ENCODE data around the gene SERBP1. TPM values are rescaled to one million over a fixed set of nuclear protein-coding genes. Genes with fewer than 3 reads are reported as not detected.
"Not testable (repeated sequence)": the region's sequence is repeated elsewhere in the genome, so short reads cannot be mapped to it uniquely, and the experiment has no call there.

Gene SERBP1
- polyA plus RNA-seq, 10 donors = 369 to 470 (median 416) TPM

DNA sequence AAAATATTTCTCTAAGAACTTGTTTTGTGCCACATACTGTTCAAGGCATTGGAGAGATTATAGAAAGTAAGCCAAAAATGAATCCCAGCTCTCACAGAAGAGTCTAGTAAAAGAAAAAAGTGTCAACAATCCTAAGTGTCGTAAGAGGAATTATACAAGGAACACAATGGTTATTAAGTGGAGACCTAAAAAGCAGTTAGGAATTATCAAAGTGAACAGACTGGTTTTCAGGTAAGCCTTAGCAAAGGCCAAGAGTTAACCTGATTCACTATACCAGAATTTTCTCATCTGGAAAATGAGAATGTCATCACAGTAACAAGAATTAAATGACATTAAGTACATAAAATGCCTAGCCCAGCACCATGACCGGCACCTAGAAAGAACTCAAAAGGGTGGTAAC lies 15.6 kb downstream of the SERBP1 start:
- no peak for DNase-seq

DNA sequence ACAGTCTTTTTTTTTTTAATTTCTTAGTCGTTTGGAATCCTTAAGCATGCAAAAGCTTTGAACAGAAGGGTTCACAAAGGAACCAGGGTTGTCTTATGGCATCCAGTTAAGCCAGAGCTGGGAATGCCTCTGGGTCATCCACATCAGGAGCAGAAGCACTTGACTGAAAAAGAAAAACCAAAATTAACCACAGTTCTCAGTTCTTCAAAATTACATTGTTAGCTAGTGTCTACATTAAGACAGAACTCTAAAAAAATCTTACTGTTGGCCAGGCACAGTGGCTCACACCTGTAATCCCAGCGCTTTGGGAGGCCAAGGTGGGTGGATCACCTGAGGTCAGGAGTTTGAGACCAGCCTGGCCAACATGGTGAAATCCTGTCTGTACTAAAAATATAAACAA lies 17.1 kb downstream of the SERBP1 start:
- not testable (repeated sequence) for DNase-seq

GRCh38 chr1:67408148-67408547 lies 22.1 kb downstream of the SERBP1 start:
- DNase-seq = no peak

- no peak for DNase-seq
These were observed 22.7 kb downstream of the SERBP1 start for GRCh38 chr1:67407498-67407897.

DNA sequence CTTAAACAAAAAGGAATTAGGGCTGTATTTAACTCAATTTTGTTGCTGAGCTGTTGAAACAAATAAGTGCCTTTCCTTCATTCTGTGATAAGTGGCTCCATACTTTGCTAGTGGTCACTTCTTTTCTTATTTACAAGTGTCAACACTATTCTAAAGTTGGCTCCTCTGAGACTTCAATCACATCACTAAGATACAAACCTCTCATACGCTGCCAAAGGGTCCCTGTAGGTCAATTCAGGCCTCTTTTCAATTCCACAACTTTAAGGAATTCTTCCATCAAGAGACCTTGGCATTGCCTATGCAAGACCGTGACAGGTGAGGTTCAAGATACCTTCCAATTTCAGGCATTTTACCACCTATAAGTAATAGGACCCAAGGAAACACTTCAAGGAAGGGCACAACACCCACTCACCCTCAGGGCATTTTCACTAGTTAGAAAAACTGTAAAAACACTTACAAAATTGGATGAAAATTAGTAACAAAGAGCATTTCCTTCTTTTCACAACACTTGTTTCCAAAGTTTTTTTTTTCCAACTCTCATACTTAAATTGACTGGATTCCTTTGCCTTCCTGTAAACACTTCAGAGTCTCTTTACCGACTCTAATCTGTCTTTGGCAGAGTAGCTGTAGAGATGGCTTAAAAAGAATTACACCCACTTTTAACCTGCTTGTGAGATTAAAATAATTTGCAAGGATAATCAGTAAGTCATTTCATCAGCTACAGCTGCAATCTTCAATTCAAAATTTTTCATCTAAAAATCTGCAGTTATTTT lies 24.5 kb downstream of the SERBP1 start:
- no peak for DNase-seq

DNA sequence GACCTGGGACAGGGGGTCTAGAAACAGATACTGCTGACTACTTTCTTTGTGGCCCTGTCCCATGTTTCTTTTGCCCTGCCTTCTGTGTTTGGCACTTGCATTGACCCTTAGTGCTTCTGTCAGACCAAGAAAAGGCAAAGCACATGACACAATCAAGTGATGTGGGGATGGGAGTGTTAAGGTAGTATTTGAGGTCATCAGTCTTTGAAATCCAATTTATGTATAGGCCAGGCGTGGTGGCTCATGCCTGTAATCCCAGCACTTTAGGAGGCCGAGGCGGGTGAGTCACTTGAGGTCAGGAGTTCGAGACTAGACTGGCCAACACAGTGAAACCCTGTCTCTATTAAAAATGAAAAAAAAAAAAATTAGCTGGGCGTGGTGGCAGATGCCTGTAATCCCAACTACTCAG lies 26.0 kb downstream of the SERBP1 start:
- DNase-seq = no peak

DNA sequence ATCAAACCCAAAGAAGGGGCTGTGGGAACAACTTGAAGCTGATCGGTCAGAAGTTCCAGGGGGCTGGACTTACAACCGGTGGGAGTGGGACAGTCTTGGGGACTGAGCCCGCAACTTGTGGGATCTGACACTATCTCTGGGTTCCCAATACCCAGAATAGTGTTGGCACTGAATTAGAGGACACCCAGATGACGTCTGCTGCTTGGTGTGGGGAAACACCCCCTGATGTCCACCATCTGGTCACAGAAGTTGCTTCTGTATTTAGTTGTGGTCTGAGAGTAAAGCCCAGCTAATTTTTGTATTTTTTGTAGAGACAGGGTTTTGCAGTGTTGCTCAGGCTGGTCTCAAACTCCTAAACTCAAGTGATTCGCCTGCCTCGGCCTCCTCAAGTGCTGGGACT lies 28.8 kb downstream of the SERBP1 start:
- DNase-seq = no peak

- not testable (repeated sequence) for DNase-seq
These were observed 30.0 kb downstream of the SERBP1 start for GRCh38 chr1:67400029-67400786.

DNA sequence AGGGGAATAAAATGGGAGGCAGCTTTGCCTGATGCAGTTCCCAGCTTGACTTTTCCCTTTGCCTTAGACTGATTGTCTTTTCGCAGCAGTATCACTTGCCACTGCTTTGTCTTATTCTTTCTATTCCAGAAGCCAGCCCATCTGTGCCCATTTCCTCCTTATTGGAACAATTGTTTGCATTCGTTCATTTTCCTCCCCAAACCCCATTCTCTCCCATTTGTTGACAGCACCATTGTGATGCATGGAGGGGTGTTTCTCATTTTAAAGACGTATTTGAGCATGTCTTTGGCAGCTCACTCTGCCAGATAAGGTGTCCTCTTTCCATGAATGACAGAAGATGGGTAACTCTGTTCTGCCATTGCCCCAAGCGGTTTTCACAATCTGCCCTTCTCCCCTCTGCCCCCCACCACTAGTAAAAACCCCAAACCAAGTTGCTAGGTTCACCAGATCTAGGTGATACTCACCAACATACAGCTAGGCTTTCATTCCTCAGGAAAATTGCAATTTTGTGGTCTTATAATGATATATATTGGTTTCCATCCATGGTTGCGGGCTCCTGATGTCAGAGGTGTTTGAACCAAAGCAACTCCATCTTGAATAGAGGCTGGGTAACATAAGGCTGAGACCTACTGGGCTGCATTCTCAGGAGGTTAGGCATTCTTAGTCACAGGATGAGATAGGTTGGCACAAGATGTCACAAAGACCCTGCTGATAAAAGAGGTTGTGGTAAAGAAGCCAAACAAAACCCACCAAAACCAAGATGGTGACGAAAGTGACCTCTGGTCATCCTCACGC lies 30.8 kb downstream of the SERBP1 start:
- DNase-seq = no peak

- DNase-seq = no peak
These were observed 35.7 kb downstream of the SERBP1 start for GRCh38 chr1:67394548-67394947.

GRCh38 chr1:67393737-67394136 lies 36.5 kb downstream of the SERBP1 start:
- no peak for DNase-seq

GRCh38 chr1:67393240-67393639 lies 37.0 kb downstream of the SERBP1 start:
- peak in 2 of 3 donors; percentile 10 to 46 for DNase-seq

DNA sequence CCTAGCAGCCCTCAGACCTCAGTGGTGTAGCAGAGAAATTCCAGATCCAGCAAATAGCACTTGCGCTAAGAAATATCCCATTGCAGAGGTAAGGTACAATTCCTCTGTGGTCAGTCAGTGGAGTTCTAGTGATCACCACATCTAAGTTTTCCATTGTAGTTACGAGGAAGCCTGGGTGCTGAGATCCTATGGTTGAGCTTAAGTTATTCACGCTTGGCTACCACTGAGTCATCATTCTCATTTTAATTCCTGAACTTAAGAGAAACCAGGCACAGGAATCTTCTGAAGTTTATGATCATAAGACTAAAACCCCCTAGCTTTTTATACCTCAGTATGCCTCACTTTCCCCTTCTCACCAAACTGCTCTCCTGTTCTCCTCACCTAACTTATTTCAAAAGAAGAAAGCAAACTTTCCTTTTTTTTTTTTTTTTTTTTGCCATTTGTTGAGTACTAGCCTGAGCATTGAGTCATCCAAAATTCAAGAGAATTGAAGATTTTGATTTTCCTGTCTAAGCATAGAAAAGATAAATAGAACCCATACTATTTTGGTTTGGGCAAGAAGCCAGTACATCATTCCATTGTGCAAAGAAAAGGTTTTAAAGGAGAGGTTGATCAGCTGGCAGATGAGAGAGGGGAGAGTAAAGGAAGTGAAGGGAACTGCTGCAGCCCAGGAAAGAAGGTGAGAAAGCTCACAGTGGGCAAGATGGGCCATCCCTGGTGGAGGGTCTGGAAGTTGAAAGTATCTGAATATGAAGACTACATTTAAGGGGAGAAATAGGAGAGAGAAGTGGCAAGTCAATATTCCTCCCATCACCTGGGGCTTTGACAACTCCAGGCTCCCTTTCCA lies 39.9 kb downstream of the SERBP1 start:
- peak in 1 of 3 donors; percentile 49 for DNase-seq

DNA sequence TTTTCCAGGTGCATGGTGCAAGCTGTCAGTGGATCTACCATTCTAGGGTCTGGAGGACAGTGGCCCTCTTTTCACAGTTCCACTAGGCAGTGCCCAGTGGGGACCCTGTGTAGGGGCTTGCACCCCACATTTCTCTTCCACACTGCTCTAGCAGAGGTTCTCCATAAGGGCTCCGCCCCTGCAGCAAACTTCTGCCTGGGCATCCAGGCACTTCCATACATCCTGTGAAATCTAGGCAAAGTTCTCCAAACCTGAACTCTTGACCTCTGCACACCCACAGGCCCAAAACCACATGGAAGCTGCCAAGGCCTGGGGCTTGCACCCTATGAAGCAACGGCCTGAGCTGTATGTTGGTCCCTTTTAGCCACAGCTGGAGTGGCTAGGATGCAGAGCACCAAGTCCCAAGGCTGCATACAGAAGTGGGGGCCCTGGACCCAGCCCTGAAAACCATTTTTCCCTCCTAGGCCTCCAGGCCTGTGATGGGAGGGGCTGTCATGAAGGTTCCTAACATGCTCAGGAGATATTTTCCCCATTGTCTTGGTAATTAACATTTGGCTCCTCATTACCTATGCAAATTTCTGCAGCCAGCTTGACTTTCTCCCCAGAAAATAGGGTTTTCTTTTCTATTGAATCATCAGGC lies 46.1 kb downstream of the SERBP1 start:
- no peak for DNase-seq

- DNase-seq = peak in 1 of 3 donors; percentile 18
These were observed 47.9 kb downstream of the SERBP1 start for GRCh38 chr1:67382292-67382691.

DNA sequence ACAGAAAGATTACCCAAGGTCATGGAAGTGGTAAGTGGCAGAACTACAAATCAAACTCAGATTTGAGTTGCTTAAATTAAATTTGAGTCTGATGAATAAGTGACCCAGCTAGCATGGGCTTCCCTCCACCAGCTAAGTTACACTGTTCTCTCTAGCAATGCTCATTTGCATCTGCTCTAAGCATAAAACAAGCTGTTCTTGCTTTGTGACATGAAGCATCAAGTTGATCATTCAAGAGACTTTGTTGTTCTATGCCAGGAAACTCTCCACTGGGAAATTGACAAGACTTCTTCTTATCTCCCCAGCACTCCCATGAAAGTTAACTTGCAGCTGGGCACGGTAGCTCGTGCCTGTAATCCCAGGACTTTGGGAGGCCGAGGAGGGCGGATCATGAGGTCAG lies 49.0 kb downstream of the SERBP1 start:
- DNase-seq = no peak

DNA sequence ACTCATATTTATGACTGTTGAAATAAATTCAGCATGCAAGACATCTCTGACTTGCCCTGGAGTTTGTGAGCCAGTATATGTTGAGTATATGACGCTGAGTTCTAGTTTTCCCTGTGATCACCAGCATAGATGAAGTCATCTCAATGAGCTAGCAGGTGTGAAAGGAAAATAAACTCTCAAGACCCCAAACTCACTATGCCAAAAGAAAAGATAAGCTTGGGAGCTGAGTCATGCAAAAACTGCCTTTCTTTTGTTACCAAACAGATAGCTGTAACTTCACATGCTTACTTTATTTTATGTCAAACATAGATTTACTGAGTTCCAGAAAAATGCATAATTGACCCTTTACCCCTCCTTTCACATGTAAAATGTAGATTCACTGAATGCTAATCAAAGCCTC lies 52.9 kb downstream of the SERBP1 start:
- no peak for DNase-seq

- no peak for DNase-seq
These were observed 53.8 kb downstream of the SERBP1 start for GRCh38 chr1:67376381-67376780.

DNA sequence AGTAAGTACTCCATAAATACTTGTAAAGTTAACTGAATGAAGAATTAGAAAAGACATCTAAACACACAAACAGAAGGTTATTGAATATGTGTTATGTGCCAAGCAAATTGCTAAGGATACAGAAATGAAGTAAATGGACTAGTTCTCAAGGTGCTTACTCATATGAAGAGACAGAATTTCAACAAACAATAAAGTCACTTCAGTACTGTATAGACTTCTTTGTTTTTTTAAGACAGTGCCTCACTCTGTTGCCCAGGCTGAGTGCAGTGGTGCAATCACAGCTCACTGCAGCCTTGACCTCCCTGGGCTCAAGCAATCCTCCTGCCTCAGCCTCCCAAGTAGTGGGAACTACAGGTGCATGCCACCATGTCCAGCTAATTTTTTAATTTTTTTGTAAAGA lies 57.3 kb downstream of the SERBP1 start:
- DNase-seq = no peak

- DNase-seq = no peak
These were observed 58.1 kb downstream of the SERBP1 start for GRCh38 chr1:67372136-67372535.

DNA sequence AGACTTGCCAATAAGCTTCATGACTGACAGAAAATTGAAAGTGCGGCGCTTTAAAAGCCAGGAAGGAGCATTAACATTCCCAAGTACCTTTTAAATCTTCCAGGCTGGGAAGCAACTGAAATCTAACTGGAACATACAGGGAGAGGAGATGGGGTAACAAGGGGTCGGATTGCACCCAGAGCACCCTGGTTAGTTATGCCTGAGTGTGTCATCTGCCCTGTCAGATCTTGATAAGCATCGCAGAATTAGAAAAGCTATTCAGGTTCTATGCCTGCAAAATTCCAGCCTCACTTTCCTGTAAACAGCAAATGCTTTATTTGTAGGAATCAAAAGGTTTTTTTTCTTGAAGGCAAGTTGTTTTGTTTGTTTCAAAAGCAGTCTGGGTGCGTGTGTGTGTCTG lies 58.5 kb downstream of the SERBP1 start:
- no peak for DNase-seq

All from muscle of back (tissue), 11 donors.